ENCODE measurements around the gene MN1. TPM values are rescaled to one million over a fixed set of nuclear protein-coding genes. Genes with fewer than 3 reads are reported as not detected.

MN1 gene
- total and polyA plus RNA-seq, 2 donors (not counting 1 experiment from before 2014, with no cell fraction given), result 0.02 to 0.12 TPM

DNA sequence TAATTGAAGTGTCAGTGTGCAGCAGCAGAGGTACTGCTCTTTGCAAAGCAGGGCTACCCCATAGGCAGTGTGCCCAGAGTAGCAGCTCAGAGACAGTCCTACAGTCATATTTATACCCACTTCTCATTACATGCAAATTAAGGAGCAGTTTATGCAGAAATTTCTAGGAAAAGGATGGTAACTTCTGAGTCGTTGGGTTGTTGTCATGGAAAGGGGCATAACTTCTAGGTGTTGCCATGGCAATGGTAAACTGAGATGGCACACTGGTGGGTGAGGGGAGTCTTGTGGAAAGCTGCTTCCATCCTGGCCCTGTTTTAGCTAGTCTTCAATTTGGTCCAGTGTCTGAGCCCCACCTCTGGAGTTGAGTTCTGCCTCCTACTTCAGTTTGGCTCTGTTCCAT lies 77.4 kb downstream of the MN1 start:
- no peak overlapping the region for H3K4me3 ChIP-seq (ENCODE audit: control extremely low read depth in 1 of 5, extremely low read depth in 1 of 5, insufficient read depth in 1 of 5, low read depth in 2 of 5, low read length in 4 of 5)
- peaks cover 0 to 7% (median 0%) of the 10 kb centered on the region in 3 donors for H3K9me3 ChIP-seq (ENCODE audit: control extremely low read depth in 1 of 3, control insufficient read depth in 2 of 3, insufficient read depth in 1 of 3, low read length in 2 of 3)
- no peaks in the 10 kb centered on the region for H3K27me3 ChIP-seq (replicated peaks in 1 of 4; ENCODE audit: control extremely low read depth in 1 of 4, control insufficient read depth in 3 of 4, insufficient read depth in 4 of 4, low read length in 3 of 4)
- Mint-ChIP-seq H3K27me3 (peaks cover 9% of the 10 kb centered on the region), H3K4me3 (no peak overlapping the region), H3K4me1 (peaks cover 4% of the 10 kb centered on the region), H3K9me3 (ENCODE audit: insufficient read depth) (peaks cover 5% of the 10 kb centered on the region), H3K27ac (no peak overlapping the region)
- no peaks in the 10 kb centered on the region for H3K36me3 ChIP-seq (replicated peaks in 1 of 2; ENCODE audit: control extremely low read depth in 1 of 2, control insufficient read depth in 1 of 2, extremely low read depth in 1 of 2, insufficient read depth in 2 of 2, low read length in 1 of 2)
- DNase-seq (no peak), ATAC-seq (ENCODE audit: low read depth) (no peak)
- no peak overlapping the region for H2AFZ ChIP-seq (ENCODE audit: insufficient read depth, low read depth, low read length, poor library complexity, severe bottlenecking)
- no peaks in the 10 kb centered on the region for H3K79me2 ChIP-seq (ENCODE audit: control insufficient read depth, insufficient read depth, low read length)
- intact Hi-C loops (cut with micrococcal nuclease), result no loop called here
- ChIA-PET POLR2A (no interaction called here), CTCF (no interaction called here)
- no peak overlapping the region for H3K27ac ChIP-seq (ENCODE audit: low read length in 2 of 2)
- H3K4me2 ChIP-seq (replicated peaks; ENCODE audit: low read depth, low read length, poor library complexity, severe bottlenecking), result no peak overlapping the region
- peaks cover 0 to 8% of the 10 kb centered on the region in 2 donors for H3K4me1 ChIP-seq (ENCODE audit: control insufficient read depth in 2 of 2, insufficient read depth in 2 of 2, low read length in 2 of 2)
- 67% methylated on average over 1 of the region's 1 CpG for WGBS (ENCODE audit: insufficient coverage)
- TF ChIP-seq EZH2 (IDR thresholded peaks at IDR 0.05; ENCODE audit: borderline replicate concordance, insufficient read depth, low read depth, low read length, poor library complexity, severe bottlenecking), result no peak
- TF ChIP-seq, protein P1, sequence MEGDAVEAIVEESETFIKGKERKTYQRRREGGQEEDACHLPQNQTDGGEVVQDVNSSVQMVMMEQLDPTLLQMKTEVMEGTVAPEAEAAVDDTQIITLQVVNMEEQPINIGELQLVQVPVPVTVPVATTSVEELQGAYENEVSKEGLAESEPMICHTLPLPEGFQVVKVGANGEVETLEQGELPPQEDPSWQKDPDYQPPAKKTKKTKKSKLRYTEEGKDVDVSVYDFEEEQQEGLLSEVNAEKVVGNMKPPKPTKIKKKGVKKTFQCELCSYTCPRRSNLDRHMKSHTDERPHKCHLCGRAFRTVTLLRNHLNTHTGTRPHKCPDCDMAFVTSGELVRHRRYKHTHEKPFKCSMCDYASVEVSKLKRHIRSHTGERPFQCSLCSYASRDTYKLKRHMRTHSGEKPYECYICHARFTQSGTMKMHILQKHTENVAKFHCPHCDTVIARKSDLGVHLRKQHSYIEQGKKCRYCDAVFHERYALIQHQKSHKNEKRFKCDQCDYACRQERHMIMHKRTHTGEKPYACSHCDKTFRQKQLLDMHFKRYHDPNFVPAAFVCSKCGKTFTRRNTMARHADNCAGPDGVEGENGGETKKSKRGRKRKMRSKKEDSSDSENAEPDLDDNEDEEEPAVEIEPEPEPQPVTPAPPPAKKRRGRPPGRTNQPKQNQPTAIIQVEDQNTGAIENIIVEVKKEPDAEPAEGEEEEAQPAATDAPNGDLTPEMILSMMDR (IDR thresholded peaks at IDR 0.05), result no peak
- no peaks in the 10 kb centered on the region for H4K20me1 ChIP-seq (ENCODE audit: control insufficient read depth, insufficient read depth, low read length, poor library complexity, severe bottlenecking)
- no peak overlapping the region for H3K9ac ChIP-seq (ENCODE audit: low read length)

DNA sequence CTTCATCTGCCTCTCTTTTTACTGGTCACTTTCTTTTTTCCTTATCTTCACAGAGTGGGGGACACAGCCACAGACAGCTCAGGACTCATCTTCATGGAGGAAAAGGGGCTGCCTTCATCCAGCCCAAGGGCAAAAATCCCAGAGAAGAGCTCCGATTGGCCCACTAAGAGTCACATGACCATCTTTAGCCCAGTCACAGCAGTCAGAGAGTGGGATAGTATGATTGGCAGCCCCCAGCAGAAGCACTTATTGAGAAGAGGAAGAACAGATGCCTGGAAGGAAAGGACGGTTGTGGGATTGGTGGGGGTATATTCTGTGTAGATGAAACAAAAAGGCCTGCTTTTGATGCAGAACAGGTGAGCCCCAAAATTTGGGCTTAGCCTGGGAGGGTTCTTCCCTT lies 77.8 kb downstream of the MN1 start:
- Histone ChIP-seq H3K9ac (ENCODE audit: low read length) (no peak overlapping the region), H4K20me1 (ENCODE audit: control insufficient read depth, insufficient read depth, low read length, poor library complexity, severe bottlenecking) (no peaks in the 10 kb centered on the region), H3K36me3 (replicated peaks in 1 of 2; ENCODE audit: control extremely low read depth in 1 of 2, control insufficient read depth in 1 of 2, extremely low read depth in 1 of 2, insufficient read depth in 2 of 2, low read length in 1 of 2) (no peaks in the 10 kb centered on the region), H2AFZ (ENCODE audit: insufficient read depth, low read depth, low read length, poor library complexity, severe bottlenecking) (no peak overlapping the region), H3K9me3 (ENCODE audit: control extremely low read depth in 1 of 3, control insufficient read depth in 2 of 3, insufficient read depth in 1 of 3, low read length in 2 of 3) (peaks cover 0 to 7% (median 0%) of the 10 kb centered on the region in 3 donors), H3K4me2 (replicated peaks; ENCODE audit: low read depth, low read length, poor library complexity, severe bottlenecking) (no peak overlapping the region), H3K79me2 (ENCODE audit: control insufficient read depth, insufficient read depth, low read length) (no peaks in the 10 kb centered on the region), H3K4me1 (ENCODE audit: control insufficient read depth in 2 of 2, insufficient read depth in 2 of 2, low read length in 2 of 2) (peaks cover 0 to 8% of the 10 kb centered on the region in 2 donors), H3K27me3 (replicated peaks in 1 of 4; ENCODE audit: control extremely low read depth in 1 of 4, control insufficient read depth in 3 of 4, insufficient read depth in 4 of 4, low read length in 3 of 4) (no peaks in the 10 kb centered on the region), H3K4me3 (ENCODE audit: control extremely low read depth in 1 of 5, extremely low read depth in 1 of 5, insufficient read depth in 1 of 5, low read depth in 2 of 5, low read length in 4 of 5) (no peak overlapping the region), H3K27ac (ENCODE audit: low read length in 2 of 2) (no peak overlapping the region)
- Mint-ChIP-seq H3K4me3 (no peak overlapping the region), H3K27me3 (peaks cover 9% of the 10 kb centered on the region), H3K9me3 (ENCODE audit: insufficient read depth) (peaks cover 5% of the 10 kb centered on the region), H3K4me1 (peaks cover 4% of the 10 kb centered on the region), H3K27ac (no peak overlapping the region)
- intact Hi-C loops (cut with micrococcal nuclease), result no loop called here
- ChIA-PET POLR2A (no interaction called here), CTCF (no interaction called here)
- 87% methylated on average over 2 of the region's 2 CpGs for WGBS (ENCODE audit: insufficient coverage)
- no peak for ATAC-seq (ENCODE audit: low read depth)
- DNase-seq, result no peak
- no peak for TF ChIP-seq EZH2 (IDR thresholded peaks at IDR 0.05; ENCODE audit: borderline replicate concordance, insufficient read depth, low read depth, low read length, poor library complexity, severe bottlenecking)
